ENCODE results near the gene POLRMT.

POLRMT gene

DNA sequence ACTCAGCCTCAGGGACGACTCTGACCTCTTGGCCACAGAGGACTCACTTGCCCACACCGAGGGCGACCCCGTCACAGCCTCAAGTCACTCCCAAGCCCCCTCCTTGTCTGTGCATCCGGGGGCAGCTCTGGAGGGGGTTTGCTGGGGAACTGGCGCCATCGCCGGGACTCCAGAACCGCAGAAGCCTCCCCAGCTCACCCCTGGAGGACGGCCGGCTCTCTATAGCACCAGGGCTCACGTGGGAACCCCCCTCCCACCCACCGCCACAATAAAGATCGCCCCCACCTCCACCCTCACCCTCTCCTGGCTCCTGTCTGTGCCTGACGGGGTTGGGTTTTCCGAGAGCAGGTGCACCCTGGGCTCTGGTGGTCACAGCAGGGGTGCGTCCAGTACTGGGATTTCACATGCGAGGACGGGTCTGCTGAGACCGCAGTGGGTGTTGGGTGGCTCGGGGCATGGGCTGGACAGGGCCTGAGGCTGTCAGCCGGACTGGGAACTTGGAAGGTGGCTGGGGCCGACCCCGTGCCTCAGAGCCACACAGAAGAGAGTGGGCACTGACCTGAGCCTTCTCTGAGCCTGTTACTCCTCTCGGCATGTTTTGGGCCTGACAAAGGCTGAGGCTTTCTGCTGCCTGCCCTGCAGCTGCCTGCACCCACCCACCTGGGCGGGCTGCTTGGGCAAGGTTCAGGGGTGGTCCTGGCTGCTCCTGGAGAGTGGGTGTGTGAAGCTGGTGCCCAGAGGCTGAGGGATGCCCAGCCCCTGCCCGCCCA lies 50.0 kb downstream of the POLRMT start:
- H3K36me3 ChIP-seq (ENCODE audit: control insufficient read depth, insufficient read depth, low read length): peaks cover 26% of the 10 kb centered on the region
- no CpG with 5 or more reads among the region's 27 CpGs for WGBS (ENCODE audit: insufficient coverage, insufficient read length)
- no peak for DNase-seq (ENCODE audit: low read depth, low spot score)
- H3K9me3 ChIP-seq (ENCODE audit: control insufficient read depth, insufficient read depth, low read length): no peaks in the 10 kb centered on the region
- no peak overlapping the region for H3K27ac ChIP-seq (ENCODE audit: low read length)
- H3K27me3 ChIP-seq (ENCODE audit: control insufficient read depth, insufficient read depth, low read length): no peaks in the 10 kb centered on the region; the same call in 1 of the 2 replicates
- no peak overlapping the region for H3K4me3 ChIP-seq (ENCODE audit: low read length)
- H3K4me1 ChIP-seq (ENCODE audit: control insufficient read depth, insufficient read depth, low read length): peaks cover 2% of the 10 kb centered on the region; the same call in 1 of the 2 replicates

DNA sequence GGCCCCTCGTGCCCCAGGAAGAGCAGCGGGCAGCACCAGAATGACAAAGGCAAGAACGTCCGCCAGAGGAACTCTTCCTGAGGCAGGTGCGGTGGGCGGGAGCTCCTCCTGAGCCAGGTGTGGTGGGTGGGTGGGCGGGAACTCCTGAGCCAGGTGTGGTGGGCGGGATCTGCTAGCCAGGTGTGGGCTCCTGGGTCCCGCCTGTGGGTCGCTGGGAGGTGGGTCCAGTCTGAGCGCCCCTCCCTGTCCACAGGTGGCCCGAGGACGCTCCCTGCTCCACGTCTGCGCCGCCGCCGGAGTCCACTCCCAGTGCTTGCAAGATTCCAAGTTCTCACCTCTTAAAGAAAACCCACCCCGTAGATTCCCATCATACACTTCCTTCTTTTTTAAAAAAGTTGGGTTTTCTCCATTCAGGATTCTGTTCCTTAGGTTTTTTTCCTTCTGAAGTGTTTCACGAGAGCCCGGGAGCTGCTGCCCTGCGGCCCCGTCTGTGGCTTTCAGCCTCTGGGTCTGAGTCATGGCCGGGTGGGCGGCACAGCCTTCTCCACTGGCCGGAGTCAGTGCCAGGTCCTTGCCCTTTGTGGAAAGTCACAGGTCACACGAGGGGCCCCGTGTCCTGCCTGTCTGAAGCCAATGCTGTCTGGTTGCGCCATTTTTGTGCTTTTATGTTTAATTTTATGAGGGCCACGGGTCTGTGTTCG lies 50.7 kb downstream of the POLRMT start:
- Histone ChIP-seq H3K27me3 (ENCODE audit: control insufficient read depth, insufficient read depth, low read length) (no peaks in the 10 kb centered on the region), H3K9me3 (ENCODE audit: control insufficient read depth, insufficient read depth, low read length) (no peaks in the 10 kb centered on the region), H3K36me3 (ENCODE audit: control insufficient read depth, insufficient read depth, low read length) (peaks cover 31% of the 10 kb centered on the region), H3K4me3 (ENCODE audit: low read length) (no peak overlapping the region), H3K4me1 (ENCODE audit: control insufficient read depth, insufficient read depth, low read length) (peaks cover 2% of the 10 kb centered on the region; the same call in 1 of the 2 replicates), H3K27ac (ENCODE audit: low read length) (no peak overlapping the region)
- DNase-seq (ENCODE audit: low read depth, low spot score): no peak
- WGBS (ENCODE audit: insufficient coverage, insufficient read length): no CpG with 5 or more reads among the region's 31 CpGs

DNA sequence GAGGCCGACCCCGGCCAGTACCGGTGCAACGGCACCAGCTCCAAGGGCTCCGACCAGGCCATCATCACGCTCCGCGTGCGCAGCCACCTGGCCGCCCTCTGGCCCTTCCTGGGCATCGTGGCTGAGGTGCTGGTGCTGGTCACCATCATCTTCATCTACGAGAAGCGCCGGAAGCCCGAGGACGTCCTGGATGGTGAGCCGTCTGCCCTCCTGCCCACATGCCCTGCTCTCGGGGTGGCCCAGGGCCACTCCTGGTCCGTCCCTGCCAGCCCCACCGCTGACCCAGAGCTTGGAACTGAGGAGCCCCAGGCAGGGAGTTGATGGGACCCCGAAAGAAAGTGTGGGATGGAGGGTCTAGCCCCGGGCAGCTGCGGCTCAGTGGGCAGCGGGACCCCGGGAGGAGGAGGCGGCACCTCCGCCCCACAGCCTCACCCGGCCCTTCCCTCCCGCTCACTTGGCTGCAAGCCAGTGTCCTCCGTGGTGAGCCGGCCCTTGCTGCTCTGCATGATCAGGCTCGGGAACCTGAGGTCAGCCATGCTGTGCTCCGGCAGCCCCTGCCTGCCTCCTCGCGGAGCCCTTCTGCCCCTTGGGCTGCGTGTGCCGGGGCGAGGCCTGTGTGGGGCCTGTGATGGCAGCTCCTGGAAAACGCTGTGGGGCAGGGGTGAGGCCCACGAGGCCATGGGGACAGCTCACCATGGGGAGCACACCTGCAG lies 51.8 kb downstream of the POLRMT start:
- WGBS (ENCODE audit: insufficient coverage, insufficient read length): no CpG with 5 or more reads among the region's 40 CpGs
- peaks cover 35% of the 10 kb centered on the region for H3K36me3 ChIP-seq (ENCODE audit: control insufficient read depth, insufficient read depth, low read length)

DNA sequence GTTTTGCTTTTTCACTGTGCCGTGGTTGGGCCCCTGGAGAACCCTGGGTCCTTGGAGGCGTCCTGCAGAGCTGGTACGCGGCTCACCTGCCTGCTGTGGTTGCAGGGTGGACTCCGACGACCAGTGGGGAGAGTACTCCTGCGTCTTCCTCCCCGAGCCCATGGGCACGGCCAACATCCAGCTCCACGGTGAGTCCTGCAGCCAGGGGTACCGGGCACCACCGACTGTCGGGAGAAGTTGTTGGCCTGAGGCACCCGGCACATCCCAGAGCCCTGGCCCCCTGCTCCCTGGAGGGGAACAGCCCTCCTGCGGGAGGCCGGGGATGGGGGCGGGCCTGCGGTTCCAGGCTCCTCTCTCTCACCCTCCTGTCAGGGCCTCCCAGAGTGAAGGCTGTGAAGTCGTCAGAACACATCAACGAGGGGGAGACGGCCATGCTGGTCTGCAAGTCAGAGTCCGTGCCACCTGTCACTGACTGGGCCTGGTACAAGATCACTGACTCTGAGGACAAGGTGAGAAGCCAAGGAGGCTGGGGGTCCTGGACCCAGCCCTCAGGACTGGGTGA lies 53.0 kb downstream of the POLRMT start:
- Histone ChIP-seq H3K36me3 (ENCODE audit: control insufficient read depth, insufficient read depth, low read length) (peaks cover 35% of the 10 kb centered on the region), H3K9me3 (ENCODE audit: control insufficient read depth, insufficient read depth, low read length) (no peaks in the 10 kb centered on the region), H3K27ac (ENCODE audit: low read length) (no peak overlapping the region), H3K27me3 (ENCODE audit: control insufficient read depth, insufficient read depth, low read length) (no peaks in the 10 kb centered on the region), H3K4me1 (ENCODE audit: control insufficient read depth, insufficient read depth, low read length) (peaks cover 3% of the 10 kb centered on the region; the same call in 1 of the 2 replicates), H3K4me3 (ENCODE audit: low read length) (no peak overlapping the region)
- no peak for DNase-seq (ENCODE audit: low read depth, low spot score)
- no CpG with 5 or more reads among the region's 22 CpGs for WGBS (ENCODE audit: insufficient coverage, insufficient read length)

More for the DNA sequence above, 51.8 kb downstream of the POLRMT start:
- Histone ChIP-seq H3K9me3 (ENCODE audit: control insufficient read depth, insufficient read depth, low read length) (no peaks in the 10 kb centered on the region), H3K4me3 (ENCODE audit: low read length) (no peak overlapping the region), H3K4me1 (ENCODE audit: control insufficient read depth, insufficient read depth, low read length) (peaks cover 3% of the 10 kb centered on the region; the same call in 1 of the 2 replicates), H3K27ac (ENCODE audit: low read length) (no peak overlapping the region), H3K27me3 (ENCODE audit: control insufficient read depth, insufficient read depth, low read length) (no peaks in the 10 kb centered on the region)
- no peak for DNase-seq (ENCODE audit: low read depth, low spot score)

DNA sequence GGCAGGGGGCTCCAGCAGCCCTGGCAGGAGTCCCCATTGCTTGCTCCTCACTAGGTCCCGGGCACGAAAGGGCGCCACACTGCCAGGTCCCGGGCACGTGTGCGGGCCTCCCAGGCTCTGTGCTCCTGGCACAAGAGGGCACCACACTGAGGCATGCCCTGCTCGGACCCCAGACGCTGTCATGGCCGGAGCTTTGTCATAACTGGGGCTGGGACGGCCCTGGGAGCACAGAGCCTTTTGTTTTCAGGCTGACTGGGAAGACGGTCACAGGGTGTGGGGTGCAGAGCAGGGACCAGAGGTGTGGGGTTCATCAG lies 53.5 kb downstream of the POLRMT start:
- no peak for DNase-seq (ENCODE audit: low read depth, low spot score)
- no CpG with 5 or more reads among the region's 11 CpGs for whole genome bisulfite sequencing (ENCODE audit: insufficient coverage, insufficient read length)
- H3K4me3 ChIP-seq (ENCODE audit: low read length): no peak overlapping the region
- peaks cover 35% of the 10 kb centered on the region for H3K36me3 ChIP-seq (ENCODE audit: control insufficient read depth, insufficient read depth, low read length)
- H3K27me3 ChIP-seq (ENCODE audit: control insufficient read depth, insufficient read depth, low read length): no peaks in the 10 kb centered on the region
- H3K27ac ChIP-seq (ENCODE audit: low read length): no peak overlapping the region
- H3K4me1 ChIP-seq (ENCODE audit: control insufficient read depth, insufficient read depth, low read length): peaks cover 7% of the 10 kb centered on the region
- no peaks in the 10 kb centered on the region for H3K9me3 ChIP-seq (ENCODE audit: control insufficient read depth, insufficient read depth, low read length)

DNA sequence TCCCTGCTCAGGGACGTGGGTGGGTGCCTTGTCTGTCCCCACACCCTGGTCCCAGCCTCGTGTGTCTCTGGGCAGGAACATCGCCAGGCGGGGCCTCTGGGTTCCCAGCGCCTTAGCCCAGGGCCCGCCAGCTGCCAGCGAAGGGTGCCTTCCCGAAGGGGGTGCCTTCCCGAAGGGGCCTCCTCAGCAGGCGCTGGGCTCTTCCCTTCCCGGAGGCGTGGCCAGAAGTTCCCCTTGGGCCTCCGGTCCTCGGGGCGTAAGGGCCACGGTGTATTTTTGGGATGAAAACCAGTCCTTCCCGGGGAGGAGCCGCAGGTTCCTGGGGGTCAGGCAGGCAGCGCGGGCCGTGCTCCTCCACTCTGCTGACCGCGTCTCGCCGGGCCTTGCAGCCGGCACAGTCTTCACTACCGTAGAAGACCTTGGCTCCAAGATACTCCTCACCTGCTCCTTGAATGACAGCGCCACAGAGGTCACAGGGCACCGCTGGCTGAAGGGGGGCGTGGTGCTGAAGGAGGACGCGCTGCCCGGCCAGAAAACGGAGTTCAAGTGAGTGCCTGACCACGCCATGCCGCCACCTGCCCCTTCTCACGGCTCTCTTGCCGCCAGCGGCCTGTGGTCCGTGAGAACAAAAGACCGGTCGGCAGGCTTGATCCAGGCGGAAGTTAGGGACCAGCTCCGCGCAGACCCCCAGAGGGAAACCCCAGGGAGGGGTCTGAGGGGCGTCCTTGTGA lies 54.1 kb downstream of the POLRMT start:
- H3K27me3 ChIP-seq (ENCODE audit: control insufficient read depth, insufficient read depth, low read length): no peaks in the 10 kb centered on the region
- H3K4me3 ChIP-seq (ENCODE audit: low read length): no peak overlapping the region
- peaks cover 9% of the 10 kb centered on the region for H3K4me1 ChIP-seq (ENCODE audit: control insufficient read depth, insufficient read depth, low read length)
- no peaks in the 10 kb centered on the region for H3K9me3 ChIP-seq (ENCODE audit: control insufficient read depth, insufficient read depth, low read length)
- H3K27ac ChIP-seq (ENCODE audit: low read length): no peak overlapping the region
- no peak for DNase-seq (ENCODE audit: low read depth, low spot score)
- peaks cover 35% of the 10 kb centered on the region for H3K36me3 ChIP-seq (ENCODE audit: control insufficient read depth, insufficient read depth, low read length)
- WGBS (ENCODE audit: insufficient coverage, insufficient read length): no CpG with 5 or more reads among the region's 46 CpGs

DNA sequence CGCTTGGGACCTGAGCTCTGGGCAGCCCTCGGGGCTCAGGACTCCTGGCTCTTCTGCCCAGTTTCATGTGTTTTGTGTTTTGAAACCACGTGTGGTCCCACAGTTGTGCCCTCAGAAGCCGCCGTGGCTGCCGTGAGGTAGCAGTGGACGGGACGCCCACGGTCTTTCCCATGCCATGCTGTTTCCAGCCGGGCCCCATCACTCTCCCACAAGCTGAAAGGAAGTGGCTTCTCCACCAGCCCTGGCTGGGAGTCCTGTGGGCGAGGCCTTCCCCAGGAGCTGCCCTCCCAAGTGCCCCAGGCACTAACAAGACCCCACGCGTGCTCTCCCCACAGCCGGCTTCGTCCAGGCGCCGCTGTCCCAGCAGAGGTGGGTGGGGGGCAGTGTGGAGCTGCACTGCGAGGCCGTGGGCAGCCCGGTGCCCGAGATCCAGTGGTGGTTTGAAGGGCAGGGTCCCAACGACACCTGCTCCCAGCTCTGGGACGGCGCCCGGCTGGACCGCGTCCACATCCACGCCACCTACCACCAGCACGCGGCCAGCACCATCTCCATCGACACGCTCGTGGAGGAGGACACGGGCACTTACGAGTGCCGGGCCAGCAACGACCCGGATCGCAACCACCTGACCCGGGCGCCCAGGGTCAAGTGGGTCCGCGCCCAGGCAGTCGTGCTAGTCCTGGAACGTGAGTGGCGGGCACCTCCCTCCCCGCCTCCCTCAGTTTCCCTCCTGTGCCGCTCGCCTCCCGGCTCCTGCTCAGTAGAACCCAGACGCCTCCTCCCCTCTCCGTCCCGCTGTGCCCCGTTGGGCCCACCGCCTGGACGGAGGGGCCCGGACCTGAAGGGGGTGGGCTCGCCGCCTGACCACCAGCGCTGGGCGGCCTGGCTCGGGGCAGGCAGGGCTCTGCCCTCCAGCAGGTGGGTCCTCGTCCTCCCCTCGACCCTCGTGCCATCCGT lies 55.6 kb downstream of the POLRMT start:
- no peaks in the 10 kb centered on the region for H3K27me3 ChIP-seq (ENCODE audit: control insufficient read depth, insufficient read depth, low read length)
- no peak for DNase-seq (ENCODE audit: low read depth, low spot score)
- H3K27ac ChIP-seq (ENCODE audit: low read length): no peak overlapping the region
- H3K36me3 ChIP-seq (ENCODE audit: control insufficient read depth, insufficient read depth, low read length): peaks cover 29% of the 10 kb centered on the region
- peaks cover 9% of the 10 kb centered on the region for H3K4me1 ChIP-seq (ENCODE audit: control insufficient read depth, insufficient read depth, low read length)
- whole genome bisulfite sequencing (ENCODE audit: insufficient coverage, insufficient read length): no CpG with 5 or more reads among the region's 66 CpGs
- no peak overlapping the region for H3K4me3 ChIP-seq (ENCODE audit: low read length)
- no peaks in the 10 kb centered on the region for H3K9me3 ChIP-seq (ENCODE audit: control insufficient read depth, insufficient read depth, low read length)

DNA sequence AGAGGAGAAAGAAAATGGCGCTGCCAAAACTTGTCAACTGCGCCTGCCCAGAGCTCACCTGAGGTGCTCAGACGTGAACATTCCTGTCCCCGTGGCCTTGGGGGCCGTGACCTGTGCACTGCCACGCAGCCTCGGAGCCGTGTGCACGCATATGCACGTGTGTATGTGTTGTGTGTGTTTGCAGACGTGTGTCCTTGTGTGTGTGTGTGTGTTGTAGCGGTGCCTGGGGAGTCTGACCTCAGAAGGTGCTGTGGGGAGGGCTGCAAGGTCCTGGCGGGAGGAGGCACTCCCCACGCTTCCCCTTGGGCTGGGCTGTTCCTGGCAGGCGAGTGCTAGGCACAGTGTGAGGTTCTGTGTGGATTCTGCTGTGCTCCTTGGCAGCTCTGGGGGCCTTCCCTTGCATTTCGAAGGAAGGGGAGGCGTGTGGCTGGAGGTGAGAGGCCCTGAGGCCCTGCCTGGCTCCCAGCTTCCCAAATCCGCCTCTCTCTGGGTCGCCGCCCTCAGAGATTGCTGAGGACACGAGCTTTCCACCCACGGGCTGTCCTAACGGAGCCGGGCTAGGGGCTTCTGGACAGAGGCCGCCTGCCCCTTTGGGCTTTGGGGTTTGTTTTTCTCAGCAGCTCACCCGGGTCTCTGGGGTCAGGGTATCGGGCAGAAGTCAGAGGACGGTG lies 56.4 kb downstream of the POLRMT start:
- no CpG with 5 or more reads among the region's 28 CpGs for WGBS (ENCODE audit: insufficient coverage, insufficient read length)
- H3K4me3 ChIP-seq (ENCODE audit: low read length): no peak overlapping the region
- H3K9me3 ChIP-seq (ENCODE audit: control insufficient read depth, insufficient read depth, low read length): no peaks in the 10 kb centered on the region
- H3K36me3 ChIP-seq (ENCODE audit: control insufficient read depth, insufficient read depth, low read length): peaks cover 27% of the 10 kb centered on the region
- H3K27me3 ChIP-seq (ENCODE audit: control insufficient read depth, insufficient read depth, low read length): no peaks in the 10 kb centered on the region
- H3K27ac ChIP-seq (ENCODE audit: low read length): no peak overlapping the region
- H3K4me1 ChIP-seq (ENCODE audit: control insufficient read depth, insufficient read depth, low read length): peaks cover 9% of the 10 kb centered on the region
- no peak for DNase-seq (ENCODE audit: low read depth, low spot score)

Data from iPS DF 6.9 (cell line).